ENCODE results near the gene ZNF469. TPM values are rescaled to one million over a fixed set of nuclear protein-coding genes. Genes with fewer than 3 reads are reported as not detected.

Gene ZNF469
- total and polyA plus RNA-seq, 4 donors: 0.04 to 0.50 (median 0.36) TPM

DNA sequence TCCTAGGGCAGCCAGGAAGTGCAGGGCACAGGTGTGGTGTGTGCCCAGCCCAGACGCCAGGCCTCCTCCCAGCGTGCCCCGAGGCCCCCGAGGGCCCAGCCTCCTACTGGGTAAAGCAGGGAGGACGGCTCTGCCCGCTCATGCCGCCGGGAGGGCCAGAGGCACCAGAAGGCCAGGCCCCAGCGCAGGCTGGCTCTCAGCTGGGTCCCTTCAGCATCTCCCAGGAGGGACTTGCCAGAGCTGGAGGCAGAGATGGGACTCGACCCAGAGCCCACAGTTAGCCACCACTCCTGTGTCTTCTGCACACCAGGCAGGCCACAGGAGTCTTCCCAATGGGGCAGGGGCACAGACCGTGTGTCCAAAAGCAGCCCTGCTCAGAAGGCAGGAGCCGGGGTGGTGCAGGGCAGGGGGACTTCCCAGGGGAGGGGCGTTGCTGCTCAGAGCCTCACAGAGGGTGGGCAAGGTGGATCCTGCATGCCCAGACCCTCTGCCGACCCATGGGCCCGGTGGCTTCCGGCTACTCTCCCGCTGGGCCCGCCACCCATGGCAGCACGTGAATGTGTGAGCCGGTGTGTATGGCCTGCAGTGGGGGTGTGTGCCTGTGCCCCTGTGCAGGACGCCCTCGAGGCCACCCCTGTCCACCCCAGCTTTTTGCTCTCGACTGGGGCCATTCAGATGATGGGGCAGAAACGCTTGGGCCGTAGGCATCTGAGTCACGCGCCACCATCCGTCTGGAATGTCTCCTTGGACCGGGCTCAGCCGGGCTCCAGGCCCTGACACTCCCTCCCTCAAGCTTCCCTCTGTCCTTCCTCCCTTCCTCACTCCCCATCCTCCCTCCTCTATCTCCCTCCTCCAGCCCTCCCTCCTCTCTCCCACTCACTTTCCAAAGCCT lies 5.7 kb upstream of the ZNF469 start:
- Histone ChIP-seq H3K27me3 (ENCODE audit: control insufficient read depth in 4 of 4, insufficient read depth in 4 of 4, low read length in 3 of 4) (peaks cover 0 to 2% (median 0%) of the 10 kb centered on the region in 4 donors), H3K4me1 (ENCODE audit: control insufficient read depth in 4 of 4, insufficient read depth in 4 of 4, low read length in 3 of 4) (no peaks in the 10 kb centered on the region), H3K9ac (ENCODE audit: low read depth in 1 of 2, low read length in 2 of 2) (no peak overlapping the region), H3K36me3 (ENCODE audit: control insufficient read depth in 4 of 4, insufficient read depth in 3 of 4, low read depth in 1 of 4, low read length in 3 of 4) (no peaks in the 10 kb centered on the region), H3K9me3 (ENCODE audit: control insufficient read depth in 4 of 4, low read length in 3 of 4) (no peaks in the 10 kb centered on the region), H3K27ac (ENCODE audit: low read depth in 1 of 2, low read length in 2 of 2) (no peak overlapping the region), H3K4me3 (ENCODE audit: low read depth in 1 of 3, low read length in 3 of 3) (no peak overlapping the region)
- WGBS: 84% methylated on average over 30 of the region's 30 CpGs
- TF ChIP-seq FOXA1 (IDR thresholded peaks at IDR 0.05): no peak
- TF ChIP-seq, protein P1, sequence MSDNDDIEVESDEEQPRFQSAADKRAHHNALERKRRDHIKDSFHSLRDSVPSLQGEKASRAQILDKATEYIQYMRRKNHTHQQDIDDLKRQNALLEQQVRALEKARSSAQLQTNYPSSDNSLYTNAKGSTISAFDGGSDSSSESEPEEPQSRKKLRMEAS (IDR thresholded peaks at IDR 0.05): no peak
- no peak for DNase-seq (ENCODE audit: low spot score)

- 87% methylated on average over 12 of the region's 12 CpGs for WGBS
- TF ChIP-seq, protein P2, sequence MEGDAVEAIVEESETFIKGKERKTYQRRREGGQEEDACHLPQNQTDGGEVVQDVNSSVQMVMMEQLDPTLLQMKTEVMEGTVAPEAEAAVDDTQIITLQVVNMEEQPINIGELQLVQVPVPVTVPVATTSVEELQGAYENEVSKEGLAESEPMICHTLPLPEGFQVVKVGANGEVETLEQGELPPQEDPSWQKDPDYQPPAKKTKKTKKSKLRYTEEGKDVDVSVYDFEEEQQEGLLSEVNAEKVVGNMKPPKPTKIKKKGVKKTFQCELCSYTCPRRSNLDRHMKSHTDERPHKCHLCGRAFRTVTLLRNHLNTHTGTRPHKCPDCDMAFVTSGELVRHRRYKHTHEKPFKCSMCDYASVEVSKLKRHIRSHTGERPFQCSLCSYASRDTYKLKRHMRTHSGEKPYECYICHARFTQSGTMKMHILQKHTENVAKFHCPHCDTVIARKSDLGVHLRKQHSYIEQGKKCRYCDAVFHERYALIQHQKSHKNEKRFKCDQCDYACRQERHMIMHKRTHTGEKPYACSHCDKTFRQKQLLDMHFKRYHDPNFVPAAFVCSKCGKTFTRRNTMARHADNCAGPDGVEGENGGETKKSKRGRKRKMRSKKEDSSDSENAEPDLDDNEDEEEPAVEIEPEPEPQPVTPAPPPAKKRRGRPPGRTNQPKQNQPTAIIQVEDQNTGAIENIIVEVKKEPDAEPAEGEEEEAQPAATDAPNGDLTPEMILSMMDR (IDR thresholded peaks at IDR 0.05; ENCODE audit: low read depth, low read length, missing input control): no peak
- TF ChIP-seq FOXA2 (IDR thresholded peaks at IDR 0.05): no peak
- TF ChIP-seq HNF4A (conservative IDR thresholded peaks at IDR 0.05): no peak
- TF ChIP-seq RXRA (IDR thresholded peaks at IDR 0.05): no peak
- TF ChIP-seq ATF3 (IDR thresholded peaks at IDR 0.05): no peak
- no peak for TF ChIP-seq FOXA1 (IDR thresholded peaks at IDR 0.05)
- TF ChIP-seq GABPA (IDR thresholded peaks at IDR 0.05 in 1 of 2, conservative IDR thresholded peaks at IDR 0.05 in 1 of 2): no peak
- TF ChIP-seq SP1 (IDR thresholded peaks at IDR 0.05): no peak
- TF ChIP-seq EGR1 (IDR thresholded peaks at IDR 0.05; ENCODE audit: low read depth in 2 of 2): no peak
- Histone ChIP-seq H3K27me3 (ENCODE audit: control insufficient read depth in 4 of 4, insufficient read depth in 4 of 4, low read length in 3 of 4) (peaks cover 0 to 6% (median 0%) of the 10 kb centered on the region in 4 donors), H3K9ac (ENCODE audit: low read depth in 1 of 2, low read length in 2 of 2) (no peak overlapping the region), H3K4me3 (ENCODE audit: low read depth in 1 of 3, low read length in 3 of 3) (no peak overlapping the region), H3K9me3 (ENCODE audit: control insufficient read depth in 4 of 4, low read length in 3 of 4) (no peaks in the 10 kb centered on the region), H3K4me1 (ENCODE audit: control insufficient read depth in 4 of 4, insufficient read depth in 4 of 4, low read length in 3 of 4) (peaks cover 0 to 4% (median 0%) of the 10 kb centered on the region in 4 donors), H3K36me3 (ENCODE audit: control insufficient read depth in 4 of 4, insufficient read depth in 3 of 4, low read depth in 1 of 4, low read length in 3 of 4) (no peaks in the 10 kb centered on the region), H3K27ac (ENCODE audit: low read depth in 1 of 2, low read length in 2 of 2) (no peak overlapping the region)
- no peak for DNase-seq (ENCODE audit: low spot score)
These were observed 4.8 kb upstream of the ZNF469 start for GRCh38 chr16:88377961-88378360.

- TF ChIP-seq SP1 (IDR thresholded peaks at IDR 0.05) (no peak), NR2F2 (IDR thresholded peaks at IDR 0.05) (no peak), FOXA2 (IDR thresholded peaks at IDR 0.05) (no peak), HNF4A (conservative IDR thresholded peaks at IDR 0.05) (no peak), FOXA1 (IDR thresholded peaks at IDR 0.05) (no peak), JUND (IDR thresholded peaks at IDR 0.05) (no peak), RAD21 (IDR thresholded peaks at IDR 0.05) (no peak), ZBTB33 (IDR thresholded peaks at IDR 0.05) (no peak), EGR1 (IDR thresholded peaks at IDR 0.05; ENCODE audit: low read depth in 2 of 2) (no peak)
- TF ChIP-seq, protein P1 (IDR thresholded peaks at IDR 0.05): no peak
- Histone ChIP-seq H3K36me3 (ENCODE audit: control insufficient read depth in 4 of 4, insufficient read depth in 3 of 4, low read depth in 1 of 4, low read length in 3 of 4) (no peaks in the 10 kb centered on the region), H3K4me1 (ENCODE audit: control insufficient read depth in 4 of 4, insufficient read depth in 4 of 4, low read length in 3 of 4) (peaks cover 0 to 9% (median 0%) of the 10 kb centered on the region in 4 donors), H3K4me3 (ENCODE audit: low read depth in 1 of 3, low read length in 3 of 3) (no peak overlapping the region), H3K27me3 (ENCODE audit: control insufficient read depth in 4 of 4, insufficient read depth in 4 of 4, low read length in 3 of 4) (peaks cover 0 to 6% (median 0%) of the 10 kb centered on the region in 4 donors), H3K27ac (ENCODE audit: low read depth in 1 of 2, low read length in 2 of 2) (no peak overlapping the region), H3K9me3 (ENCODE audit: control insufficient read depth in 4 of 4, low read length in 3 of 4) (no peaks in the 10 kb centered on the region), H3K9ac (ENCODE audit: low read depth in 1 of 2, low read length in 2 of 2) (no peak overlapping the region)
- DNase-seq (ENCODE audit: low spot score): no peak
- 80% methylated on average over 12 of the region's 12 CpGs for WGBS
These were observed 4.4 kb upstream of the ZNF469 start for GRCh38 chr16:88378401-88378800.
